ENCODE results near the gene ACBD4.
A peak's percentile ranks its signal among the peaks of the same experiment; 100 is the strongest.

ACBD4 gene

GRCh38 chr17:45144199-45145034, 8.9 kb downstream of the ACBD4 start:
- TF ChIP-seq CTCF (conservative IDR thresholded peaks at IDR 0.05; ENCODE audit: low read depth, low read length) = no peak
- H3K36me3 ChIP-seq (ENCODE audit: insufficient read depth) = no peaks in the 10 kb centered on the region
- H3K27me3 ChIP-seq (ENCODE audit: insufficient read depth, low read depth) = no peaks in the 10 kb centered on the region
- no peak overlapping the region for H3K9ac ChIP-seq
- peaks cover 9% of the 10 kb centered on the region for H3K4me1 ChIP-seq (ENCODE audit: low read depth, poor library complexity, severe bottlenecking)
- no peaks in the 10 kb centered on the region for H4K20me1 ChIP-seq (ENCODE audit: insufficient read depth)
- H3K27ac ChIP-seq = no peak overlapping the region
- no peak overlapping the region for H2AFZ ChIP-seq (ENCODE audit: low read depth)
- no peak overlapping the region for H3K4me2 ChIP-seq
- H3K4me3 ChIP-seq (IDR thresholded peaks at IDR 0.05; ENCODE audit: insufficient read depth, low read depth, low read length) = no peak overlapping the region
- H3K79me2 ChIP-seq (ENCODE audit: insufficient read depth, low read depth) = peaks cover 7% of the 10 kb centered on the region; the same call in 1 of the 2 replicates

GRCh38 chr17:45145035-45145389, 9.5 kb downstream of the ACBD4 start:
- H4K20me1 ChIP-seq (ENCODE audit: insufficient read depth) = no peaks in the 10 kb centered on the region
- H3K27ac ChIP-seq = no peak overlapping the region
- H3K79me2 ChIP-seq (ENCODE audit: insufficient read depth, low read depth) = peaks cover 7% of the 10 kb centered on the region; the same call in 1 of the 2 replicates
- TF ChIP-seq CTCF (conservative IDR thresholded peaks at IDR 0.05; ENCODE audit: low read depth, low read length) = no peak
- H2AFZ ChIP-seq (ENCODE audit: low read depth) = no peak overlapping the region
- H3K4me3 ChIP-seq (IDR thresholded peaks at IDR 0.05; ENCODE audit: insufficient read depth, low read depth, low read length) = no peak overlapping the region
- H3K36me3 ChIP-seq (ENCODE audit: insufficient read depth) = no peaks in the 10 kb centered on the region
- no peak overlapping the region for H3K4me2 ChIP-seq
- no peaks in the 10 kb centered on the region for H3K27me3 ChIP-seq (ENCODE audit: insufficient read depth, low read depth)
- H3K4me1 ChIP-seq (ENCODE audit: low read depth, poor library complexity, severe bottlenecking) = peaks cover 9% of the 10 kb centered on the region
- no peak overlapping the region for H3K9ac ChIP-seq

DNA sequence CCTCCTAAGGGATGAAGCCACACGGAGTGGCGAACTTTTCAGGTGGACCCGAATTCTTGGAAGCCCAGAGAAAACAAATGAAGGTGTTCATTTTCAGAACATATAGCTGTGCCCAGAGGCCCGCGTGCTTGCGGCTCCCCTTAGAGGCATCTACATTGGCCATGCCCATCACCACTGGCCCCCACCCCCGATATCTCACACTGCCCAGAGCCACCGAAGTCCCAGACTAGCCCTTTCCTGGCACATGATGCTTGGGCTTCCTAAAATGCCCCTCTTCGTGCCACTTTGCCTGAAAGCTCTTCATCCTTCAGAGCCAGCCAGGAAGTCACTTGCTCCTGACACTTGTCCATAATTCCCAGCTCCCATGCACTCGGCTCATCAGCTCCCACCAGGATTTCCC, 10.7 kb downstream of the ACBD4 start:
- Histone ChIP-seq H3K27me3 (ENCODE audit: insufficient read depth, low read depth) (no peaks in the 10 kb centered on the region), H3K4me1 (ENCODE audit: low read depth, poor library complexity, severe bottlenecking) (peaks cover 17% of the 10 kb centered on the region), H3K79me2 (ENCODE audit: insufficient read depth, low read depth) (peaks cover 13% of the 10 kb centered on the region; the same call in 1 of the 2 replicates), H3K4me3 (IDR thresholded peaks at IDR 0.05; ENCODE audit: insufficient read depth, low read depth, low read length) (no peak overlapping the region), H3K36me3 (ENCODE audit: insufficient read depth) (no peaks in the 10 kb centered on the region), H4K20me1 (ENCODE audit: insufficient read depth) (no peaks in the 10 kb centered on the region), H3K4me2 (peak overlapping the region; percentile 58), H3K9ac (no peak overlapping the region), H2AFZ (ENCODE audit: low read depth) (no peak overlapping the region), H3K27ac (no peak overlapping the region; the same call in 1 of the 2 replicates)
- no peak for TF ChIP-seq CTCF (conservative IDR thresholded peaks at IDR 0.05; ENCODE audit: low read depth, low read length)

GRCh38 chr17:45146592-45146889, 11.1 kb downstream of the ACBD4 start:
- Histone ChIP-seq H4K20me1 (ENCODE audit: insufficient read depth) (no peaks in the 10 kb centered on the region), H2AFZ (ENCODE audit: low read depth) (peak overlapping the region; percentile 58), H3K79me2 (ENCODE audit: insufficient read depth, low read depth) (peaks cover 17% of the 10 kb centered on the region; the same call in 1 of the 2 replicates), H3K4me2 (peak overlapping the region; percentile 58), H3K27ac (peak overlapping the region; percentile 90; the same call in 1 of the 2 replicates), H3K9ac (peak overlapping the region; percentile 85; the same call in 1 of the 2 replicates), H3K36me3 (ENCODE audit: insufficient read depth) (no peaks in the 10 kb centered on the region), H3K4me1 (ENCODE audit: low read depth, poor library complexity, severe bottlenecking) (peaks cover 21% of the 10 kb centered on the region), H3K4me3 (IDR thresholded peaks at IDR 0.05; ENCODE audit: insufficient read depth, low read depth, low read length) (no peak overlapping the region), H3K27me3 (ENCODE audit: insufficient read depth, low read depth) (no peaks in the 10 kb centered on the region)
- no peak for TF ChIP-seq CTCF (conservative IDR thresholded peaks at IDR 0.05; ENCODE audit: low read depth, low read length)

Measured in KMS-11 (cell line).